ENCODE measurements around the gene KRT84. TPM values are rescaled to one million over a fixed set of nuclear protein-coding genes. Genes with fewer than 3 reads are reported as not detected.

Gene KRT84
- total RNA-seq, 1 experiment from 2014 or later, result not detected

Other genes with a start within 250 kb of the KRT84 start
- 12.0 and 18.2 TPM in 2 replicates for gene KRT80, start 193.6 kb downstream of the KRT84 start, total RNA-seq (2014; rRNA removed; shearing (Covaris generic); ENCODE audit: low replicate concordance)
- gene KRT7, start 152.4 kb downstream of the KRT84 start, total RNA-seq (2014; rRNA removed; shearing (Covaris generic); ENCODE audit: low replicate concordance), result 163 and 302 TPM in 2 replicates
- gene KRT86, start 111.0 kb downstream of the KRT84 start, total RNA-seq (2014; rRNA removed; shearing (Covaris generic); ENCODE audit: low replicate concordance), result 13.3 and 13.6 TPM in 2 replicates
- 2.2 and 3.8 TPM in 2 replicates for gene KRT81, start 94.1 kb downstream of the KRT84 start, total RNA-seq (2014; rRNA removed; shearing (Covaris generic); ENCODE audit: low replicate concordance)
- not detected in 2 replicates for gene KRT83, start 64.3 kb downstream of the KRT84 start, total RNA-seq (2014; rRNA removed; shearing (Covaris generic); ENCODE audit: low replicate concordance)
- gene KRT85, start 18.2 kb downstream of the KRT84 start, total RNA-seq (2014; rRNA removed; shearing (Covaris generic); ENCODE audit: low replicate concordance), result not detected in 2 replicates
- gene KRT82, start 20.7 kb upstream of the KRT84 start, total RNA-seq (2014; rRNA removed; shearing (Covaris generic); ENCODE audit: low replicate concordance), result not detected in 2 replicates
- gene KRT75, start 48.7 kb upstream of the KRT84 start, total RNA-seq (2014; rRNA removed; shearing (Covaris generic); ENCODE audit: low replicate concordance), result not detected in 2 replicates
- not detected in 2 replicates for gene KRT6B, start 66.5 kb upstream of the KRT84 start, total RNA-seq (2014; rRNA removed; shearing (Covaris generic); ENCODE audit: low replicate concordance)
- gene KRT6C, start 88.2 kb upstream of the KRT84 start, total RNA-seq (2014; rRNA removed; shearing (Covaris generic); ENCODE audit: low replicate concordance), result not detected in 2 replicates
- not detected in 2 replicates for gene KRT6A, start 107.6 kb upstream of the KRT84 start, total RNA-seq (2014; rRNA removed; shearing (Covaris generic); ENCODE audit: low replicate concordance)
- gene KRT5, start 134.7 kb upstream of the KRT84 start, total RNA-seq (2014; rRNA removed; shearing (Covaris generic); ENCODE audit: low replicate concordance), result 0.23 TPM in 1 of 2 replicates, not detected in the other
- not detected in 2 replicates for gene KRT71, start 167.5 kb upstream of the KRT84 start, total RNA-seq (2014; rRNA removed; shearing (Covaris generic); ENCODE audit: low replicate concordance)
- gene KRT74, start 188.2 kb upstream of the KRT84 start, total RNA-seq (2014; rRNA removed; shearing (Covaris generic); ENCODE audit: low replicate concordance), result not detected in 2 replicates
- gene KRT72, start 215.8 kb upstream of the KRT84 start, total RNA-seq (2014; rRNA removed; shearing (Covaris generic); ENCODE audit: low replicate concordance), result not detected in 2 replicates
- gene KRT73, start 232.9 kb upstream of the KRT84 start, total RNA-seq (2014; rRNA removed; shearing (Covaris generic); ENCODE audit: low replicate concordance), result not detected in 2 replicates

All from MG63 (cell line).